ENCODE results near the gene CASP9. TPM values are rescaled to one million over a fixed set of nuclear protein-coding genes. Genes with fewer than 3 reads are reported as not detected.

CASP9 gene
- total RNA-seq, 1 experiment from 2014 or later = 8.0 TPM

GRCh38 chr1:15479654-15480347, 44.2 kb downstream of the CASP9 start:
- H3F3A ChIP-seq (ENCODE audit: low read length, unreplicated experiment) = no peaks in the 10 kb centered on the region
- H3K36me3 ChIP-seq (ENCODE audit: low read depth, low read length) = no peaks in the 10 kb centered on the region
- H3K27ac ChIP-seq (ENCODE audit: low read length) = no peak overlapping the region
- ATAC-seq = no peak
- no peaks in the 10 kb centered on the region for H3K4me1 ChIP-seq (ENCODE audit: insufficient read depth, low read length)
- intact Hi-C loops (cut with micrococcal nuclease) = no loop called here
- TF ChIP-seq EZH2phosphoT487 (IDR thresholded peaks at IDR 0.05; ENCODE audit: borderline replicate concordance, low read length) (no peak), CTCF (conservative IDR thresholded peaks at IDR 0.05; ENCODE audit: low read depth, low read length) (no peak), EZH2 (IDR thresholded peaks at IDR 0.05; ENCODE audit: low read length, unreplicated experiment) (no peak)
- H3K4me3 ChIP-seq (ENCODE audit: low read length) = no peak overlapping the region
- no peak overlapping the region for H2AFZ ChIP-seq (ENCODE audit: low read length)
- no peak overlapping the region for H3K9ac ChIP-seq (ENCODE audit: low read length)
- no peaks in the 10 kb centered on the region for H3K27me3 ChIP-seq (ENCODE audit: low read length)
- H4K20me1 ChIP-seq (ENCODE audit: low read length) = no peaks in the 10 kb centered on the region
- H3K9me2 ChIP-seq (replicated peaks; ENCODE audit: low read length) = no peaks in the 10 kb centered on the region
- no TSS peak for BruUV-seq (replicated peaks)
- CTCF ChIA-PET = no interaction called here
- H3K4me2 ChIP-seq (ENCODE audit: low read length) = no peak overlapping the region
- no peak for DNase-seq
- POLR2A ChIA-PET (ENCODE audit: unreplicated experiment) = no interaction called here
- H3K9me3 ChIP-seq (ENCODE audit: low read length) = no peaks in the 10 kb centered on the region
- no peaks in the 10 kb centered on the region for H3K79me2 ChIP-seq (ENCODE audit: low read length)

- Histone ChIP-seq H3K4me1 (ENCODE audit: insufficient read depth, low read length) (no peaks in the 10 kb centered on the region), H3K9me3 (ENCODE audit: low read length) (no peaks in the 10 kb centered on the region), H2AFZ (ENCODE audit: low read length) (no peak overlapping the region), H3K9ac (ENCODE audit: low read length) (no peak overlapping the region), H3K36me3 (ENCODE audit: low read depth, low read length) (no peaks in the 10 kb centered on the region), H3K79me2 (ENCODE audit: low read length) (no peaks in the 10 kb centered on the region), H3K4me3 (ENCODE audit: low read length) (no peak overlapping the region), H3K27ac (ENCODE audit: low read length) (no peak overlapping the region), H3K27me3 (ENCODE audit: low read length) (no peaks in the 10 kb centered on the region), H4K20me1 (ENCODE audit: low read length) (no peaks in the 10 kb centered on the region), H3K4me2 (ENCODE audit: low read length) (no peak overlapping the region), H3F3A (ENCODE audit: low read length, unreplicated experiment) (no peaks in the 10 kb centered on the region), H3K9me2 (replicated peaks; ENCODE audit: low read length) (no peaks in the 10 kb centered on the region)
- DNase-seq (no peak), ATAC-seq (no peak)
- BruUV-seq (replicated peaks) = no TSS peak
- POLR2A ChIA-PET (ENCODE audit: unreplicated experiment) = no interaction called here
- intact Hi-C loops (cut with micrococcal nuclease) = no loop called here
- CTCF ChIA-PET = no interaction called here
- no peak for TF ChIP-seq CTCF (conservative IDR thresholded peaks at IDR 0.05; ENCODE audit: low read depth, low read length)
- TF ChIP-seq EZH2phosphoT487 (IDR thresholded peaks at IDR 0.05; ENCODE audit: borderline replicate concordance, low read length) = no peak
- TF ChIP-seq EZH2 (IDR thresholded peaks at IDR 0.05; ENCODE audit: low read length, unreplicated experiment) = no peak
These were observed 46.3 kb downstream of the CASP9 start for GRCh38 chr1:15477646-15478212.

- POLR2A ChIA-PET (ENCODE audit: unreplicated experiment) = no interaction called here
- no peak overlapping the region for H3K27ac ChIP-seq (ENCODE audit: low read length)
- no peak for ATAC-seq
These were observed 47.1 kb downstream of the CASP9 start for GRCh38 chr1:15476927-15477326.

More at GRCh38 chr1:15476927-15477326, 47.1 kb downstream of the CASP9 start:
- no peaks in the 10 kb centered on the region for H3K9me2 ChIP-seq (replicated peaks; ENCODE audit: low read length)
- BruUV-seq (replicated peaks) = no TSS peak
- no peaks in the 10 kb centered on the region for H3K36me3 ChIP-seq (ENCODE audit: low read depth, low read length)
- H3K4me2 ChIP-seq (ENCODE audit: low read length) = no peak overlapping the region
- CTCF ChIA-PET = no interaction called here
- no peaks in the 10 kb centered on the region for H3K79me2 ChIP-seq (ENCODE audit: low read length)
- TF ChIP-seq CTCF (conservative IDR thresholded peaks at IDR 0.05; ENCODE audit: low read depth, low read length) = no peak
- no peak for TF ChIP-seq EZH2 (IDR thresholded peaks at IDR 0.05; ENCODE audit: low read length, unreplicated experiment)
- TF ChIP-seq EZH2phosphoT487 (IDR thresholded peaks at IDR 0.05; ENCODE audit: borderline replicate concordance, low read length) = no peak
- H3K27me3 ChIP-seq (ENCODE audit: low read length) = no peaks in the 10 kb centered on the region
- no peak overlapping the region for H3K4me3 ChIP-seq (ENCODE audit: low read length)
- no peaks in the 10 kb centered on the region for H3F3A ChIP-seq (ENCODE audit: low read length, unreplicated experiment)
- H3K9ac ChIP-seq (ENCODE audit: low read length) = no peak overlapping the region
- no peaks in the 10 kb centered on the region for H4K20me1 ChIP-seq (ENCODE audit: low read length)
- no peaks in the 10 kb centered on the region for H3K4me1 ChIP-seq (ENCODE audit: insufficient read depth, low read length)
- H2AFZ ChIP-seq (ENCODE audit: low read length) = no peak overlapping the region
- intact Hi-C loops (cut with micrococcal nuclease) = no loop called here
- DNase-seq = no peak
- H3K9me3 ChIP-seq (ENCODE audit: low read length) = no peaks in the 10 kb centered on the region
